ENCODE measurements around the gene ATP2C2. TPM values are rescaled to one million over a fixed set of nuclear protein-coding genes. Genes with fewer than 3 reads are reported as not detected.

The ATP2C2 gene
- total and polyA plus RNA-seq, 2 experiments from 2014 or later = 2.1 TPM

DNA sequence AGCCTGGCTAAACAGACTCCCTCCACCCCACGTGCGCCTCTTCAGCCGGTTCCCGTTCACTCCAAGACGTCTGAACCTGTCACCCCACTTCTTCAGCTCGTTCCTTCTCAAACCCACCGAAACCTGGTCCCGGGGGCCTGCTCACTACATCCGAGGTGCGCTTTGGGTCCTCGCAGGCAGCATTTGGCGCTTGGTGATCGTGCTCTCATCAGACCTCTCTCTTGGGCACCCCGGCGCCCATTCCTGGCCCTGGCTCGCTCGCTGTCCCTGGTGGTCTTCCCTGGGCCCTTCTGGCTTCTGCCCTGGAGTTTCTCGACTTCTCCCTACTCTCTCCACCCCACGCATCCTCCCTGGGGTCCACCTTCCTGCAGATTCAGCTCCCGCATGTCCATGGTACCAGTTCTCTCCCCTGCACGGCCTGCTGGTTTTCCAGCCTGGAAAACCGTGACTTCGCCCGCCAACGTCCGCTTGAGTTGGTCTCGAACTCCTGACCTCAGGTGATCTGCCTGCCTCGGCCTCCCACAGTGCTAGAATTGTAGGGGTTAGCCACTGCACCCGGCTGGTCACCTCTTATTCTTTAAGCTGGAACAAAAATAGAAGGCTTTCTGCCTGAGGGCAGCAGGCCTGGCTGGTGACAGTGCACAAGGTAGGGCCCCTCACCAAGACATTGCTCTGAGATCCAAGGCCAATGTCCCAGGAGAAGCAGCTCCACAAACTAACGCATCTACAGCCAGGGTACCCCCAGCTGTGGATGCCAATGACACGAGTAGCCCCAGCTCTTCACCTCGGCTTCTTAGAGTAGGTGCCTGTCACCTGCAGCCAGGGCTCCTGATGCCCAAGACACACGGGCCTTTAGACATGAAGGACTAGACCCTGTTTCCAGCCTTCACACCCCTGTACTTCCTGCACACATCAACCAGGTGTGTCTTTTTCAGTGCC, 137.2 kb downstream of the ATP2C2 start:
- H3K27ac ChIP-seq (ENCODE audit: low read depth) = no peak overlapping the region
- Mint-ChIP-seq H3K4me1 (peaks cover 29% of the 10 kb centered on the region), H3K36me3 (ENCODE audit: low read depth) (no peaks in the 10 kb centered on the region), H3K27ac (peak overlapping the region; percentile 95), H3K9me3 (no peaks in the 10 kb centered on the region), H3K4me3 (peak overlapping the region; percentile 84), H3K27me3 (ENCODE audit: insufficient read depth, low read depth, poor library complexity) (peaks cover 9% of the 10 kb centered on the region)
- peak overlapping the region; percentile 97 for H3K4me3 ChIP-seq
- 0 out of 2 replicates have a peak, but pooled peaks cover 4% of the 10 kb centered on the region for H3F3A ChIP-seq (replicated peaks; ENCODE audit: low read depth)
- peaks cover 4% of the 10 kb centered on the region for H3K4me1 ChIP-seq (ENCODE audit: insufficient read depth)
- 0 out of 2 replicates have a peak overlapping the region, but pooled peaks have one; percentile 69 for H2AFZ ChIP-seq
- H3K4me2 ChIP-seq = peak overlapping the region; percentile 87
- no peaks in the 10 kb centered on the region for H3K9me2 ChIP-seq (ENCODE audit: insufficient read depth)
- no peaks in the 10 kb centered on the region for H4K20me1 ChIP-seq (replicated peaks; ENCODE audit: insufficient read depth)
- no peak for DNase-seq (ENCODE audit: low spot score)
- no peaks in the 10 kb centered on the region for H3K27me3 ChIP-seq (ENCODE audit: insufficient read depth)
- H3K79me2 ChIP-seq (replicated peaks; ENCODE audit: insufficient read depth) = peaks cover 4% of the 10 kb centered on the region; the same call in 1 of the 2 replicates
- no peak for ATAC-seq
- TF ChIP-seq, protein P1, sequence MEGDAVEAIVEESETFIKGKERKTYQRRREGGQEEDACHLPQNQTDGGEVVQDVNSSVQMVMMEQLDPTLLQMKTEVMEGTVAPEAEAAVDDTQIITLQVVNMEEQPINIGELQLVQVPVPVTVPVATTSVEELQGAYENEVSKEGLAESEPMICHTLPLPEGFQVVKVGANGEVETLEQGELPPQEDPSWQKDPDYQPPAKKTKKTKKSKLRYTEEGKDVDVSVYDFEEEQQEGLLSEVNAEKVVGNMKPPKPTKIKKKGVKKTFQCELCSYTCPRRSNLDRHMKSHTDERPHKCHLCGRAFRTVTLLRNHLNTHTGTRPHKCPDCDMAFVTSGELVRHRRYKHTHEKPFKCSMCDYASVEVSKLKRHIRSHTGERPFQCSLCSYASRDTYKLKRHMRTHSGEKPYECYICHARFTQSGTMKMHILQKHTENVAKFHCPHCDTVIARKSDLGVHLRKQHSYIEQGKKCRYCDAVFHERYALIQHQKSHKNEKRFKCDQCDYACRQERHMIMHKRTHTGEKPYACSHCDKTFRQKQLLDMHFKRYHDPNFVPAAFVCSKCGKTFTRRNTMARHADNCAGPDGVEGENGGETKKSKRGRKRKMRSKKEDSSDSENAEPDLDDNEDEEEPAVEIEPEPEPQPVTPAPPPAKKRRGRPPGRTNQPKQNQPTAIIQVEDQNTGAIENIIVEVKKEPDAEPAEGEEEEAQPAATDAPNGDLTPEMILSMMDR (conservative IDR thresholded peaks at IDR 0.05; ENCODE audit: low read depth in 2 of 2) = no peak
- TF ChIP-seq, protein P2, sequence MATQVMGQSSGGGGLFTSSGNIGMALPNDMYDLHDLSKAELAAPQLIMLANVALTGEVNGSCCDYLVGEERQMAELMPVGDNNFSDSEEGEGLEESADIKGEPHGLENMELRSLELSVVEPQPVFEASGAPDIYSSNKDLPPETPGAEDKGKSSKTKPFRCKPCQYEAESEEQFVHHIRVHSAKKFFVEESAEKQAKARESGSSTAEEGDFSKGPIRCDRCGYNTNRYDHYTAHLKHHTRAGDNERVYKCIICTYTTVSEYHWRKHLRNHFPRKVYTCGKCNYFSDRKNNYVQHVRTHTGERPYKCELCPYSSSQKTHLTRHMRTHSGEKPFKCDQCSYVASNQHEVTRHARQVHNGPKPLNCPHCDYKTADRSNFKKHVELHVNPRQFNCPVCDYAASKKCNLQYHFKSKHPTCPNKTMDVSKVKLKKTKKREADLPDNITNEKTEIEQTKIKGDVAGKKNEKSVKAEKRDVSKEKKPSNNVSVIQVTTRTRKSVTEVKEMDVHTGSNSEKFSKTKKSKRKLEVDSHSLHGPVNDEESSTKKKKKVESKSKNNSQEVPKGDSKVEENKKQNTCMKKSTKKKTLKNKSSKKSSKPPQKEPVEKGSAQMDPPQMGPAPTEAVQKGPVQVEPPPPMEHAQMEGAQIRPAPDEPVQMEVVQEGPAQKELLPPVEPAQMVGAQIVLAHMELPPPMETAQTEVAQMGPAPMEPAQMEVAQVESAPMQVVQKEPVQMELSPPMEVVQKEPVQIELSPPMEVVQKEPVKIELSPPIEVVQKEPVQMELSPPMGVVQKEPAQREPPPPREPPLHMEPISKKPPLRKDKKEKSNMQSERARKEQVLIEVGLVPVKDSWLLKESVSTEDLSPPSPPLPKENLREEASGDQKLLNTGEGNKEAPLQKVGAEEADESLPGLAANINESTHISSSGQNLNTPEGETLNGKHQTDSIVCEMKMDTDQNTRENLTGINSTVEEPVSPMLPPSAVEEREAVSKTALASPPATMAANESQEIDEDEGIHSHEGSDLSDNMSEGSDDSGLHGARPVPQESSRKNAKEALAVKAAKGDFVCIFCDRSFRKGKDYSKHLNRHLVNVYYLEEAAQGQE (IDR thresholded peaks at IDR 0.05; ENCODE audit: unreplicated experiment) = no peak
- no peak for TF ChIP-seq CREB1 (CRISPR knock-in tag; IDR thresholded peaks at IDR 0.05; ENCODE audit: low read depth)
- TF ChIP-seq POLR2AphosphoS5 (IDR thresholded peaks at IDR 0.05; ENCODE audit: low read depth) = no peak
- TF ChIP-seq EZH2 (IDR thresholded peaks at IDR 0.05; ENCODE audit: low read depth, unreplicated experiment) = no peak
- no peak for TF ChIP-seq ZNF331 (CRISPR knock-in tag; IDR thresholded peaks at IDR 0.05; ENCODE audit: low read depth)
- TF ChIP-seq, protein P3, sequence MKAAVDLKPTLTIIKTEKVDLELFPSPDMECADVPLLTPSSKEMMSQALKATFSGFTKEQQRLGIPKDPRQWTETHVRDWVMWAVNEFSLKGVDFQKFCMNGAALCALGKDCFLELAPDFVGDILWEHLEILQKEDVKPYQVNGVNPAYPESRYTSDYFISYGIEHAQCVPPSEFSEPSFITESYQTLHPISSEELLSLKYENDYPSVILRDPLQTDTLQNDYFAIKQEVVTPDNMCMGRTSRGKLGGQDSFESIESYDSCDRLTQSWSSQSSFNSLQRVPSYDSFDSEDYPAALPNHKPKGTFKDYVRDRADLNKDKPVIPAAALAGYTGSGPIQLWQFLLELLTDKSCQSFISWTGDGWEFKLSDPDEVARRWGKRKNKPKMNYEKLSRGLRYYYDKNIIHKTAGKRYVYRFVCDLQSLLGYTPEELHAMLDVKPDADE (IDR thresholded peaks at IDR 0.05) = no peak
- no peak for TF ChIP-seq EZH2phosphoT487 (IDR thresholded peaks at IDR 0.05; ENCODE audit: unreplicated experiment)
- no peak for TF ChIP-seq STAT1 (IDR thresholded peaks at IDR 0.05; ENCODE audit: unreplicated experiment)
- TF ChIP-seq JUNB (IDR thresholded peaks at IDR 0.05; ENCODE audit: unreplicated experiment) = no peak
- TF ChIP-seq ZNF114 (CRISPR knock-in tag; IDR thresholded peaks at IDR 0.05) = no peak
- no peak for TF ChIP-seq NANOG (IDR thresholded peaks at IDR 0.05; ENCODE audit: borderline replicate concordance)
- TF ChIP-seq, protein P4, sequence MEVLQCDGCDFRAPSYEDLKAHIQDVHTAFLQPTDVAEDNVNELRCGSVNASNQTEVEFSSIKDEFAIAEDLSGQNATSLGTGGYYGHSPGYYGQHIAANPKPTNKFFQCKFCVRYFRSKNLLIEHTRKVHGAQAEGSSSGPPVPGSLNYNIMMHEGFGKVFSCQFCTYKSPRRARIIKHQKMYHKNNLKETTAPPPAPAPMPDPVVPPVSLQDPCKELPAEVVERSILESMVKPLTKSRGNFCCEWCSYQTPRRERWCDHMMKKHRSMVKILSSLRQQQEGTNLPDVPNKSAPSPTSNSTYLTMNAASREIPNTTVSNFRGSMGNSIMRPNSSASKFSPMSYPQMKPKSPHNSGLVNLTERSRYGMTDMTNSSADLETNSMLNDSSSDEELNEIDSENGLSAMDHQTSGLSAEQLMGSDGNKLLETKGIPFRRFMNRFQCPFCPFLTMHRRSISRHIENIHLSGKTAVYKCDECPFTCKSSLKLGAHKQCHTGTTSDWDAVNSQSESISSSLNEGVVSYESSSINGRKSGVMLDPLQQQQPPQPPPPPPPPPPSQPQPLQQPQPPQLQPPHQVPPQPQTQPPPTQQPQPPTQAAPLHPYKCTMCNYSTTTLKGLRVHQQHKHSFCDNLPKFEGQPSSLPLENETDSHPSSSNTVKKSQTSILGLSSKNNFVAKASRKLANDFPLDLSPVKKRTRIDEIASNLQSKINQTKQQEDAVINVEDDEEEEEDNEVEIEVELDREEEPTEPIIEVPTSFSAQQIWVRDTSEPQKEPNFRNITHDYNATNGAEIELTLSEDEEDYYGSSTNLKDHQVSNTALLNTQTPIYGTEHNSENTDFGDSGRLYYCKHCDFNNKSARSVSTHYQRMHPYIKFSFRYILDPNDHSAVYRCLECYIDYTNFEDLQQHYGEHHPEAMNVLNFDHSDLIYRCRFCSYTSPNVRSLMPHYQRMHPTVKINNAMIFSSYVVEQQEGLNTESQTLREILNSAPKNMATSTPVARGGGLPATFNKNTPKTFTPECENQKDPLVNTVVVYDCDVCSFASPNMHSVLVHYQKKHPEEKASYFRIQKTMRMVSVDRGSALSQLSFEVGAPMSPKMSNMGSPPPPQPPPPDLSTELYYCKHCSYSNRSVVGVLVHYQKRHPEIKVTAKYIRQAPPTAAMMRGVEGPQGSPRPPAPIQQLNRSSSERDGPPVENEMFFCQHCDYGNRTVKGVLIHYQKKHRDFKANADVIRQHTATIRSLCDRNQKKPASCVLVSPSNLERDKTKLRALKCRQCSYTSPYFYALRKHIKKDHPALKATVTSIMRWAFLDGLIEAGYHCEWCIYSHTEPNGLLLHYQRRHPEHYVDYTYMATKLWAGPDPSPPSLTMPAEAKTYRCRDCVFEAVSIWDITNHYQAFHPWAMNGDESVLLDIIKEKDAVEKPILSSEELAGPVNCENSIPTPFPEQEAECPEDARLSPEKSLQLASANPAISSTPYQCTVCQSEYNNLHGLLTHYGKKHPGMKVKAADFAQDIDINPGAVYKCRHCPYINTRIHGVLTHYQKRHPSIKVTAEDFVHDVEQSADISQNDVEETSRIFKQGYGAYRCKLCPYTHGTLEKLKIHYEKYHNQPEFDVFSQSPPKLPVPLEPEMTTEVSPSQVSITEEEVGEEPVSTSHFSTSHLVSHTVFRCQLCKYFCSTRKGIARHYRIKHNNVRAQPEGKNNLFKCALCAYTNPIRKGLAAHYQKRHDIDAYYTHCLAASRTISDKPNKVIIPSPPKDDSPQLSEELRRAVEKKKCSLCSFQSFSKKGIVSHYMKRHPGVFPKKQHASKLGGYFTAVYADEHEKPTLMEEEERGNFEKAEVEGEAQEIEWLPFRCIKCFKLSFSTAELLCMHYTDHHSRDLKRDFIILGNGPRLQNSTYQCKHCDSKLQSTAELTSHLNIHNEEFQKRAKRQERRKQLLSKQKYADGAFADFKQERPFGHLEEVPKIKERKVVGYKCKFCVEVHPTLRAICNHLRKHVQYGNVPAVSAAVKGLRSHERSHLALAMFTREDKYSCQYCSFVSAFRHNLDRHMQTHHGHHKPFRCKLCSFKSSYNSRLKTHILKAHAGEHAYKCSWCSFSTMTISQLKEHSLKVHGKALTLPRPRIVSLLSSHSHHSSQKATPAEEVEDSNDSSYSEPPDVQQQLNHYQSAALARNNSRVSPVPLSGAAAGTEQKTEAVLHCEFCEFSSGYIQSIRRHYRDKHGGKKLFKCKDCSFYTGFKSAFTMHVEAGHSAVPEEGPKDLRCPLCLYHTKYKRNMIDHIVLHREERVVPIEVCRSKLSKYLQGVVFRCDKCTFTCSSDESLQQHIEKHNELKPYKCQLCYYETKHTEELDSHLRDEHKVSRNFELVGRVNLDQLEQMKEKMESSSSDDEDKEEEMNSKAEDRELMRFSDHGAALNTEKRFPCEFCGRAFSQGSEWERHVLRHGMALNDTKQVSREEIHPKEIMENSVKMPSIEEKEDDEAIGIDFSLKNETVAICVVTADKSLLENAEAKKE (CRISPR knock-in tag; IDR thresholded peaks at IDR 0.05) = no peak
- no peaks in the 10 kb centered on the region for H3K36me3 ChIP-seq (ENCODE audit: insufficient read depth)
